ENCODE data around the gene BCKDK. TPM values are rescaled to one million over a fixed set of nuclear protein-coding genes. Genes with fewer than 3 reads are reported as not detected.

The BCKDK gene
- total and polyA plus RNA-seq, 8 donors: 25.7 to 64.2 (median 33.2) TPM

DNA sequence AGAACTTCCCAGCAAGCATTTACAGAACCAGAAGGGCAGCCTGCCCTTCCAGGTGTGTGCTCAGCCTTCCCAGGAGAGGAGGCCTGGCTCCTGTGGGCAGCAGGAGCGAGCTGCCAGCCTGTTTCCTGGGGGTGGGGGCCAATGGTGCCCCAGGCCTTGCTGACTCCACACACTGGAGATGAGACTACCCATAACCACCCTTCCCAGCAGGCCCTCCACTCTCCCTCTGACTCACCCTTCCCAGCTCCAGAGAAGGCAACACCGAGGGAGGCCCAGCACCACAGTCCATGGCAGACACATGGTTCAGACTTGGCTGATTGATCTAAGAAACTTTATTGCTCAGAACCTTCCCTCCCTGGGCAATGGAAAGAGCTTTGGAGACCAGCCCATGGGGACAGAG is 17.6 kb upstream of the BCKDK start:
- H3K27me3 ChIP-seq: no peaks in the 10 kb centered on the region
- 95 to 96% methylated on average over 2 of the region's 2 CpGs for WGBS, 2 donors
- TF ChIP-seq, protein P1, sequence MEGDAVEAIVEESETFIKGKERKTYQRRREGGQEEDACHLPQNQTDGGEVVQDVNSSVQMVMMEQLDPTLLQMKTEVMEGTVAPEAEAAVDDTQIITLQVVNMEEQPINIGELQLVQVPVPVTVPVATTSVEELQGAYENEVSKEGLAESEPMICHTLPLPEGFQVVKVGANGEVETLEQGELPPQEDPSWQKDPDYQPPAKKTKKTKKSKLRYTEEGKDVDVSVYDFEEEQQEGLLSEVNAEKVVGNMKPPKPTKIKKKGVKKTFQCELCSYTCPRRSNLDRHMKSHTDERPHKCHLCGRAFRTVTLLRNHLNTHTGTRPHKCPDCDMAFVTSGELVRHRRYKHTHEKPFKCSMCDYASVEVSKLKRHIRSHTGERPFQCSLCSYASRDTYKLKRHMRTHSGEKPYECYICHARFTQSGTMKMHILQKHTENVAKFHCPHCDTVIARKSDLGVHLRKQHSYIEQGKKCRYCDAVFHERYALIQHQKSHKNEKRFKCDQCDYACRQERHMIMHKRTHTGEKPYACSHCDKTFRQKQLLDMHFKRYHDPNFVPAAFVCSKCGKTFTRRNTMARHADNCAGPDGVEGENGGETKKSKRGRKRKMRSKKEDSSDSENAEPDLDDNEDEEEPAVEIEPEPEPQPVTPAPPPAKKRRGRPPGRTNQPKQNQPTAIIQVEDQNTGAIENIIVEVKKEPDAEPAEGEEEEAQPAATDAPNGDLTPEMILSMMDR (IDR thresholded peaks at IDR 0.05): no peak
- peaks cover 0 to 9% (median 0%) of the 10 kb centered on the region in 3 donors for H3K36me3 ChIP-seq
- H3K4me3 ChIP-seq: no peak overlapping the region
- ATAC-seq: no peak
- intact Hi-C loops (cut with DNase I): no loop called here
- peaks cover 0 to 11% (median 6%) of the 10 kb centered on the region in 3 donors for H3K4me1 ChIP-seq
- no peaks in the 10 kb centered on the region for H3K9me3 ChIP-seq
- no peak for DNase-seq
- no peak for FAIRE-seq
- H3K27ac ChIP-seq: no peak overlapping the region

DNA sequence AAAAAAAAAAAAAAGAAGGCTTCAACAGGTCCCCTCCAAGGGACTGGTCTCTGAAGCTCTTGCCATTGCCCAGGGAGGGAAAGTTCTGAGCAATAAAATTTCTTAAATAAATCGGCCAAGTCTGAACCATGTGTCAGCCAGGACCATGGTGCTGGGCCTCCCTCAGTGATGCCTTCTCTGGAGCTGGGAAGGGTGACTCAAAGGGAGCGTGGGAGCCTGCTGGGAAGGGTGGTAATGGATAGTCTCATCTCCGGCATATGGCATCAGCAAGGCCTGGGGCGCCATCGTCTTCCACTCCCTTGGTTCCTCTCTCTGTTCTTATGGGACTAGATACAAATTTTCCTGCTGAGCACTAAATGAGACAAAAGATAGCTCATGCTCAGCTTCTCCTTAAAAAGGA is 15.9 kb upstream of the BCKDK start:
- Histone ChIP-seq H3K36me3 (peaks cover 0 to 9% (median 0%) of the 10 kb centered on the region in 3 donors), H3K4me3 (no peak overlapping the region), H3K27ac (no peak overlapping the region), H3K9me3 (no peaks in the 10 kb centered on the region), H3K4me1 (peaks cover 0 to 11% (median 6%) of the 10 kb centered on the region in 3 donors), H3K27me3 (no peaks in the 10 kb centered on the region)
- TF ChIP-seq, protein P1 (IDR thresholded peaks at IDR 0.05): no peak
- DNase-seq: peak in 1 of 6 donors; percentile 35
- no peak for FAIRE-seq
- intact Hi-C loops (cut with DNase I): no loop called here
- 90 to 95% methylated on average over 5 of the region's 5 CpGs for WGBS, 2 donors
- no peak for ATAC-seq

DNA sequence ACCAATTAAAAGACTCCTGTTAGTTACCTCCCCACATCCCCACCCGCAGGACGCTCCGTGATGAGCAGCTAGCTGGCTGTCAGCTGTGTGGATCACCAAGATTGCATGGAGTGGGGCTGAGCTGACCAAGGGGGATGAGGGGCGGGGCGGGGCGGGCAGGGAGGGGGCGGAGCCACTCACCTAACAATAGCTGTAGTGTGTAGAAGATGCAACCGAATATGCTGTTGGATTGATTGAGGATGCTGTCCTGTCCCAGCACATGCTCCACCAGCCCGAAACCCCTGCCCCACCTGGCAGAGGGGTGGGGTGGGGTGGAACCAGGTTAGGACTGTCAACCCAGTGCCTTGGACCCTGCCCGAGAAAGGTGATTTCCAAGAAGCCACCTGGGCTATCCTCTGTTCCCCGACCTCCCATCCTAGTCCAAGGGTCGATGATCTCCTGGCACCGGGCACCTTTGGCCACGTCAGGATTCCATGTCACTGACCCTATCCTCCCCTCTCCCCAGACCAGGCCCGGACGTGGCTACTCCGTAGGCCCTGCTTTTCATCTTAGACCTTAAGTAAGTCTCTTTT is 15.0 kb upstream of the BCKDK start:
- DNase-seq (peak in 4 of 6 donors; percentile 34 to 55 (median 50)), FAIRE-seq (no peak), ATAC-seq (no peak)
- Histone ChIP-seq H3K27me3 (no peaks in the 10 kb centered on the region), H3K4me3 (peak overlapping the region in 3 of 4 donors; percentile 51 to 89 (median 79)), H3K27ac (no peak overlapping the region), H3K36me3 (peaks cover 0 to 9% (median 0%) of the 10 kb centered on the region in 3 donors), H3K4me1 (peaks cover 0 to 11% (median 6%) of the 10 kb centered on the region in 3 donors), H3K9me3 (no peaks in the 10 kb centered on the region)
- 36 to 42% methylated on average over 16 to 17 of the region's 17 CpGs for WGBS, 2 donors
- TF ChIP-seq, protein P1 (IDR thresholded peaks at IDR 0.05): no peak
- intact Hi-C loops (cut with DNase I): no loop called here

DNA sequence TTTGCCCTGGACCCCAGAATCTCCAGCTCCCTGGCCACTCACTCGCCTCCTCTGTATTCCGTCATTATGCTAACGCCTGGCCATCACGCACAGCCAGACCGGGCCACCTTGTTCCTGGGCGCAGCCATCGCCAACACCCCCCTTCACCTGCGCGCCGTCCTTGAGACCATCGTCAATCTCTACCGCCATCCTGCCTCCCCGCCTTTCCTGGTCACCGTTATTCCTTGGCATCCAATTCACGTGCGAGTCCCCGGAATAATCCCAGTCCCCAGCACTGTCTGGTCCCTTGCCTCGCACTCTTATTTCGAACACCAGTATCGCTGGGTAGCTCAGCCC is 14.1 kb upstream of the BCKDK start:
- H3K36me3 ChIP-seq: peaks cover 0 to 9% (median 0%) of the 10 kb centered on the region in 3 donors
- DNase-seq (peak in 4 of 6 donors; percentile 45 to 61 (median 56)), ATAC-seq (peak; percentile 33 to 44 (median 38)), FAIRE-seq (no peak)
- peak overlapping the region; percentile 51 to 89 (median 82) for H3K4me3 ChIP-seq
- H3K4me1 ChIP-seq: peaks cover 0 to 11% (median 6%) of the 10 kb centered on the region in 3 donors
- TF ChIP-seq, protein P1 (IDR thresholded peaks at IDR 0.05): no peak
- intact Hi-C loops (cut with DNase I): no loop called here
- no peaks in the 10 kb centered on the region for H3K9me3 ChIP-seq
- peak overlapping the region; percentile 73 to 91 (median 80) for H3K27ac ChIP-seq
- no peaks in the 10 kb centered on the region for H3K27me3 ChIP-seq
- 0 to 1% methylated on average over 20 of the region's 20 CpGs for WGBS, 2 donors

All from pancreas (tissue), 10 donors.